Measurements from ENCODE around the gene LCN15.
"Not testable (repeated sequence)": the region's sequence is repeated elsewhere in the genome, so short reads cannot be mapped to it uniquely, and the experiment has no call there.

The LCN15 gene

DNA sequence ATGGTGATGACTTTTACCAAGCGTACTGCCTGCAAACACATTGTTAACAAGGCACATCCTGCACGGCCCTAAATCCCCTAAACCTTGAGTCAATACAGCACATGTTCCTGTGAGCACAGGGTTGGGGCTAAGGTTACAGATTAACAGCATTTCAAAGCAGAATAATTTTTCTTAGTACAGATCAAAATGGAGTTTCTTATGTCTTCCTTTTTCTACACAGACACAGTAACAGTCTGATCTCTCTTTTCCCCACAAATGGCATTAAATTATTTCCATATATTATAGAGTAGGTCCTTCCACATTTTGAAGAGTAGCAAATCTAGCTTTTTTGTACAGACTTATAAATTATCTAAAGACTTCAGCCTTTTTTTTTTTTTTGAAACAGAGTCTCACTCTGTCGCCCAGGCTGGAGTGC is 25.2 kb upstream of the LCN15 start:
- Histone ChIP-seq H3K9ac (ENCODE audit: low read depth, low read length) (no peak overlapping the region), H3K9me3 (ENCODE audit: control insufficient read depth, insufficient read depth, low read length) (no peaks in the 10 kb centered on the region), H3K36me3 (ENCODE audit: insufficient read depth, low read length) (no peaks in the 10 kb centered on the region), H3K4me1 (ENCODE audit: insufficient read depth, low read length) (peaks cover 9% of the 10 kb centered on the region; the same call in 1 of the 2 replicates)

DNA sequence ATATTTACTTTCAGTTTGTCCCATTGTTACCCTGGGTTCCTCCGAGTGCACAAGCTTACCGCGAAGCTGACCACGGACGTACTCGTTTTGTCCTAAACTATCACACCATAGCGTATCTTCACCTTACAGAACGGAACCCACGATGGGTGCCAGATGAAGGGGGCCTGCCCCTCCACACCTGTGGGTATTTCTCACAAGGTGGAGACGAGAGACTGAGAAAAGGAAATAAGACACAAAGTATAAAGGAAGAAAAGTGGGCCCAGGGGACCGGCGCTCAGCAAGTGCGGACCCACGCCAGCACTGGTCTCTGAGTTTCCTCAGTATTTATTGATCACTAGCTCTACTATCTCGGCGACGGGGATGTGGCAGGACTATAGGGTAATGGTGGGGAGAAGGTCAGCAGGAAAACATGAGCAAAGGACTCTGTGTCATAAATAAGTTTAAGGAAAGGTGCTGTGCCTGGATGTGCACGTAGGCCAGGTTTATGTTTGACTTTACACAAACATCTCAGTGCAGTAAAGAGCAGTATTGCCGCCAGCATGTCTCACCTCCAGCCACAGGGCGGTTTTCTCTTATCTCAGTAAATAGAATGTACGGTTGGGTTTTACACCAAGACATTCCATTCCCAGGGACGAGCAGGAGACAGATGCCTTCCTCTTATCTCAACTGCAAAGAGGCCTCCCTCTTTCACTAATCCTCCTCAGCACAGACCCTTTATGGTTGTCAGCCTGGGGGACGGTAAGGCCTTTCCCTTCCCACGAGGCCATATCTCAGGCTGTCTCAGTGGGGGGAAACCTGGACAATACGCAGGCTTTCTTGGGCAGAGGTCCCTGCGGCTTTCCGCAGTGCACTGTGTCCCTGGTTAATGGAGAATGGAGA is 24.6 kb upstream of the LCN15 start:
- H3K4me1 ChIP-seq (ENCODE audit: insufficient read depth, low read length); H3K9ac ChIP-seq (ENCODE audit: low read depth, low read length); H3K36me3 ChIP-seq (ENCODE audit: insufficient read depth, low read length); H3K9me3 ChIP-seq (ENCODE audit: control insufficient read depth, insufficient read depth, low read length): not testable (repeated sequence)

DNA sequence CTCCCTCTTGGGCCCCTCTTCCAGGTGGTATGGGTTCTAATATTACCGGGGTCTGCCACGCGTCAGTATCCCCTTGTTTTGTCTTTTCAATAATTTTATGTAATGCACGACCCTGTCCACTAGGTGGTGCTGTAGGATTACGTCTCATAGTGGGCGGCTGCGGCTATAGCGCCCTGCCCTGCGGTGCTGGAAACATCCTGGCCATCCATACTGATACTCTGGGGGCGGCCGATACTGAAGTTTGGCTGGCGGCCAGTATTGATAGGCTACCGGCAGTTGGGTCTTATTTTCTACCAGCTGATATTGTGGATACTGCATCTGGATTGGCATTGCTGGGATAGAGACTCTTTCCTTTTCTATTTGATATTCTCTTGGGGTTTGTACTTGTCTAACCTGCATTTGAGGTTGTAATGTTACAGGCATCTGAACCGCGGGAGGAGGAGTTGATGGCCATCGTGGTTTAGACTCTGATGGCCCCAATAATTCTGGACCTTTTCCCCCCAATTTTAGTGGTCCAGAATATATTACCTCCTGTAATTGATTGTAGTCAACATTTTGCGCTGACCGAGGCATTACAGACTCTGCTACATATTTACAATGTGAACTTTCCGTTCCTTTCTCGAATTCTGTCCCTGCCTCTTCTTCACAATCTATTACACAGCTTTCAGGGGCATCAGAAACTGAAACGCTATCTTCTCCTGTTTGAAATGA is 23.5 kb upstream of the LCN15 start:
- Histone ChIP-seq H3K36me3 (ENCODE audit: insufficient read depth, low read length) (no peaks in the 10 kb centered on the region), H3K9me3 (ENCODE audit: control insufficient read depth, insufficient read depth, low read length) (no peaks in the 10 kb centered on the region), H3K4me1 (ENCODE audit: insufficient read depth, low read length) (peaks cover 9% of the 10 kb centered on the region; the same call in 1 of the 2 replicates), H3K9ac (ENCODE audit: low read depth, low read length) (no peak overlapping the region)

DNA sequence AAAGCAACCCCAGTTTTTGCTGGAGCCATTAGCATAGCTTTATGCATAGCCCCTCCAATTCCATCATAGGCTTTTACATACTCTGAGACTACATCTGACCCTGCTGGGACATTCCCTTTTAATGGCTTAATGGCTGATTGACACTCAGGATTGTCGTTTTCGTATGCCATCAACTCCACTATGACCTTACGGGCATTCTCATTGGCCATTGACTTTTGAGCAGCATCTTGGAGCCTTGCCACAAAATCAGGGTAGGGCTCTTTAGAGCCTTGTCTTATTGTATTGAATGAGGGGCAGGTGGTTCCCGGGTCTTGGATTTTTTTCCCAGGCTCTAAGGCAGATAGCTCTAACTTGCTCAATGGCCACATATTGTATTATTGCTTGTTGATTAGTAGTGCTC is 22.7 kb upstream of the LCN15 start:
- H3K4me1 ChIP-seq (ENCODE audit: insufficient read depth, low read length); H3K9ac ChIP-seq (ENCODE audit: low read depth, low read length); H3K9me3 ChIP-seq (ENCODE audit: control insufficient read depth, insufficient read depth, low read length); H3K36me3 ChIP-seq (ENCODE audit: insufficient read depth, low read length): not testable (repeated sequence)

DNA sequence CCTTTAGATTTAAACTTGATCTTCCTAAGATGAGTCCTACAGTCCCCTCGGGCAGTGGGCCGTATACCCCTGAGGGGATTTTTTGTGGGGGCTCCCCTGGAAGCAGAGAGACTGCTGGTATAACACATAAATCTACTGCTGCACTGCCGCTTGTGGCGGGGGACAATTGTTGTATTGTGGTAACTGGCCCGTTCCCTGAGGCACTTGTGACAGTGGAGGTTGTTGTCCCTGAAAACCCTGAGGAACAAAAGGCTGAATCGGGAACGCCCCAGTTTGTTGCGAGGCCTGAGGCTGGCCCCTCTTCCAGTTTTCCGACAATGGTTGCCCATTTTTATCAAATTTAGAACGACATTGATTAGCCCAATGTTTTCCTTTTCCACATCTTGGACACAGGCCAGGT is 22.1 kb upstream of the LCN15 start:
- Histone ChIP-seq H3K4me1 (ENCODE audit: insufficient read depth, low read length) (peaks cover 9% of the 10 kb centered on the region; the same call in 1 of the 2 replicates), H3K9me3 (ENCODE audit: control insufficient read depth, insufficient read depth, low read length) (no peaks in the 10 kb centered on the region), H3K9ac (ENCODE audit: low read depth, low read length) (no peak overlapping the region), H3K36me3 (ENCODE audit: insufficient read depth, low read length) (no peaks in the 10 kb centered on the region)

DNA sequence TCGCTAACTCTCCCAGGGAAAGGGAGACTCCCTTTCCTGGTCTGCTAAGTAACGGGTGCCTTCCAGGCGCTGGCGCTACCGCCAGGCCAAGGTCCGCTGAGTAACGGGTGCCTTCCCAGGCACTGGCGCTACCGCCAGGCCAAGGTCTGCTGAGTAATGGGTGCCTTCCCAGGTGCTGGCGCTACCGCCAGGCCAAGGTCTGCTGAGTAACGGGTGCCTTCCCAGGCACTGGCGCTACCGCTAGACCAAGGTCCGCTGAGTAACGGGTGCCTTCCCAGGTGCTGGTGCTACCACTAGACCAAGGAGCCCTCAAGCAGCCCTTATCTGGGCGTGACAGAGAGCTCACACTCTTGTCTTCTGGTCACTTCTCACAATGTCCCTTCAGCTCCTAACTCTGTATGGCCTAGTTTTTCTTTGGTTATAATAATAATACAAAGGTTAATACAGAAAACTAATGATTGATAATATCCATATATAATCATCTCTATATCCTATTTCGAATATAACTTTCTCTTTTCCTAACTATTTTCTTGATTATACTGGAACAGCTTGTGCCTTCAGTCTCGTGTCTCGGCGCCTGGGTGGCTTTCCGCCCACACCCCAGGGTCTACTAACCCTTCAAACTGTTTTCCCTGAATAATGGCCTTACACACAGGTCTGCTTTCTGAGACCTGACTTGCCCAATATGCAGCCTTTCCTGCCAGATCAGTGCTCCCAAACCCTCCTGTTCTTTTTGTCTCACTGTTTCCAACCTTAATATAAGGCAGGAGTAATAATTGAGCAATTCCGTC is 21.4 kb upstream of the LCN15 start:
- not testable (repeated sequence) for H3K9ac ChIP-seq (ENCODE audit: low read depth, low read length); H3K4me1 ChIP-seq (ENCODE audit: insufficient read depth, low read length); H3K9me3 ChIP-seq (ENCODE audit: control insufficient read depth, insufficient read depth, low read length); H3K36me3 ChIP-seq (ENCODE audit: insufficient read depth, low read length)

DNA sequence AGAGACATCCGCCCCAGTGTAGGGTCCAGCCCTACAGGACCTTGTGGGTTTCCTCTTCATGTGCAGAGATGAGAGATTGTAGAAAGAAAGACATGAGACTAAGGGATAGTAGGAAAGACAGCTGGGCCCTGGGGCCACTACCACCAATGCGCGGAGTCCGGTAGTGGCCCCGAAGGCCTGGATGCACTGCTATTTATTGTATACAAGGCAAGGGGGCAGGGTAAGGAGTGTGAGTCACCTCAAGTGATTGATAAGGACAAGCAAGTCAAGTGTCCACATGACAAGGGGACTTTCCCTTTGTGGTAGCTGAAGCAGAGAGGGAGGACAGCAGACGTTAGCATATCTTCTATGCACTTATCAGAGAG is 20.7 kb upstream of the LCN15 start:
- Histone ChIP-seq H3K36me3 (ENCODE audit: insufficient read depth, low read length) (no peaks in the 10 kb centered on the region), H3K9ac (ENCODE audit: low read depth, low read length) (no peak overlapping the region), H3K4me1 (ENCODE audit: insufficient read depth, low read length) (peaks cover 3% of the 10 kb centered on the region; the same call in 1 of the 2 replicates), H3K9me3 (ENCODE audit: control insufficient read depth, insufficient read depth, low read length) (no peaks in the 10 kb centered on the region)

DNA sequence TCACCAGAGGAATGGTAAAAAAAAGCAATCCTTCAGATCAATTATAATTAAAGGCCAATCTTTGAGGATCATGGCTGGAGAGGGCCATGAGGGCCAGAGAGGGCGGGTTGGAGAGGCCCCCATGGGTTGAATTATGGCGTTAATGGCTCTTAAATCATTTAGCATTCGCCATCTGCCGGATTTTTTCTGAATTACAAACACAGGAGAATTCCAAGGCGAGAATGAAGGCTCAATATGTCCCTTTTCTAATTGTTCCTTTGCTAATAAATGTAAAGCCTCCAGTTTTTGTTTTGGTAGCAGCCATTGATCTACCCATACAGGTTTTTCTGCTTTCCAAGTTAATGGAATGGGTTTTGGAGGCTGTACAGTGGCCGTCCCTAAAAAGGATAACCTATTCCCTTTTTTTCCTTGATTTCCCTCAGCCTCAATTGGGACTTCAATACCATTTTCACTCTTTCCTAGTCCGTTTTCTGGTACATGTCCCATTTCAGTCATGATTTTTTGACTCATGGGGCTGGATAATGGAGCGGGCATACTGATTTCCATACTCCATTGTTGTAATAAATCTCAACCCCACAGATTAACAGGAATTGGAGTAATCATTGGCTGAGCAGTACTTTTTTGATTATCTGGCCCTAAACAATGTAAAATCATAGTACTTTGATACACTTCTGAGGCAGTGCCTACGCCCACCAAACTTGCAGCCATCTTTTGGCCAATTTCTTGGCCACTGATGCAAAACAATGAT is 20.1 kb upstream of the LCN15 start:
- Histone ChIP-seq H3K4me1 (ENCODE audit: insufficient read depth, low read length) (peaks cover 3% of the 10 kb centered on the region; the same call in 1 of the 2 replicates), H3K9me3 (ENCODE audit: control insufficient read depth, insufficient read depth, low read length) (no peaks in the 10 kb centered on the region), H3K36me3 (ENCODE audit: insufficient read depth, low read length) (no peaks in the 10 kb centered on the region), H3K9ac (ENCODE audit: low read depth, low read length) (no peak overlapping the region)

DNA sequence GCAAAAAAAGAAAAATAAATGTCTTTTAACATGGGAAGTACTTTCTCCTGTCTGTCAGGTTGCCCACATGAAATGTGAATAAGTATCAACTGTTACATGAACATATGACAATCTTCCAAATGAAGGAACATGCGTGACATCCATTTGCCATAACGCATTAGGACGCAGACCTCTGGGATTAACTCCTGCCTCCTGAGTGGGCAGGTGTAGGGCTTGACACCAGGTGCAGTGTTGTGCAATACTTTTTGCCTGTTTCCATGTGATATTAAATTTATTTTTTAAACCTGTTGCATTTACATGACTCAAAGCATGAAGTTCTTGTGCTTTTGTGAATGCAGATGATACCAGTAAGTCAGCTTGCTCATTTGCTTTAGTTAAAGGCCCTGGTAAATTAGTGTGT is 18.1 kb upstream of the LCN15 start:
- H3K9me3 ChIP-seq (ENCODE audit: control insufficient read depth, insufficient read depth, low read length): no peaks in the 10 kb centered on the region
- H3K36me3 ChIP-seq (ENCODE audit: insufficient read depth, low read length): no peaks in the 10 kb centered on the region
- H3K4me1 ChIP-seq (ENCODE audit: insufficient read depth, low read length): no peaks in the 10 kb centered on the region
- H3K9ac ChIP-seq (ENCODE audit: low read depth, low read length): no peak overlapping the region

DNA sequence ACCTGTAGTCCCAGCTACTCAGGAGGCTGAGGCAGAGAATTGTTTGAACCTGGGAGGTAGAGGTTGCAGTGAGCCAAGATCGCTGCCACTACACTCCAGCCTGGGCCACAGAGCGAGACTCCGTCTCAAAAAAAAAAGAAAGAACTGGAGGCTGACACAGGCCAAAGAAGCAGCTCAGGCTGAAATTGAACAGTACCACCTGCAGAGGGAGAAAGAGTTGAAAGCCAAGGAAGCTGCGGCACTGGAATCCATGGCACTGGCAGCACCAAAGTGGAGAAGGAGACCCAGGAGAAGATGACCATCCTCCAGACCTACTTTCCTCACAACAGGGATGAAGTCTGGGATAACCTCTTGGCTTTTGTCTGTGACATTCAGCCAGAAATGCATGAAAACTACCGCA is 15.5 kb upstream of the LCN15 start:
- Histone ChIP-seq H3K9me3 (ENCODE audit: control insufficient read depth, insufficient read depth, low read length) (no peaks in the 10 kb centered on the region), H3K4me1 (ENCODE audit: insufficient read depth, low read length) (no peaks in the 10 kb centered on the region), H3K36me3 (ENCODE audit: insufficient read depth, low read length) (no peaks in the 10 kb centered on the region), H3K9ac (ENCODE audit: low read depth, low read length) (no peak overlapping the region)

DNA sequence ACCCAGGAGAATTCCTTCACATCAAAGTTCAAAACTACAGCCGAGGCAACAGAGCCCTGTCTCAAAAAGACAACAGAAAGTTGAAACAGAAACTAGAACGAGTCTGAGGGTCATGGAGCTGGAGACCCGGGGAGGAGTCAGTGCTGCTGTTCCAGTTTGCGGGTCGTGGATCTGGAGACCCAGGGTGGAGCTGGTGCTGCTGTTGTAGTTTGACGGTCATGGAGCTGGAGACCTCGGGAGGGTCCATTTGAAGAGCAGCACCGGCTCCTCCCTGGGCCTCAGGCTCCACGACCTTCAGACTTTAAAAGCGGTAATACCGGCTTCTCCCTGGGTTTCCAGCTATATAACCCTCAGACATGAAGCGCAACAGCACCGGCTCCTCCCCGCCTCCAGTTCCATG is 13.0 kb upstream of the LCN15 start:
- Histone ChIP-seq H3K9me3 (ENCODE audit: control insufficient read depth, insufficient read depth, low read length) (peaks cover 3% of the 10 kb centered on the region; the same call in 1 of the 2 replicates), H3K9ac (ENCODE audit: low read depth, low read length) (no peak overlapping the region)

DNA sequence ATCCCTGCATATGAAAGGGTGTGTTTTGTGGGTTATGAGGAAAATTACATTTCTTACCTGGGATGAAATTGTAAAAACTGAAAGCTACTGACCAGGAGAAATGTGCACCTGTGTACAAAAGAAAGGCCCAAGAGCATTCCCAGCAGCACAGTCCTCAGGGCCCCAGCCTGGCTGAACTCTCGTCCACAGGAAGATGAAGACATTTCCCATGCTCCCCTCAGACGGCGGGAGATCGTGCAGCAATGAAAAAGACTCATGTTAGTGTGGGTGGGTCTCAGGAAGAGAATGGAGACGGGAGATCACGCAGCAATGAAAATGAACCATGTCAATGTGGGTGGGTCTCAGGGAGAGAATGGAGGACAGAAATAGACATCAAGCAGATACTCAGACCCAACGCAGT is 12.6 kb upstream of the LCN15 start:
- H3K36me3 ChIP-seq (ENCODE audit: insufficient read depth, low read length): no peaks in the 10 kb centered on the region
- H3K4me1 ChIP-seq (ENCODE audit: insufficient read depth, low read length): no peaks in the 10 kb centered on the region
- H3K9ac ChIP-seq (ENCODE audit: low read depth, low read length): no peak overlapping the region
- H3K9me3 ChIP-seq (ENCODE audit: control insufficient read depth, insufficient read depth, low read length): peaks cover 3% of the 10 kb centered on the region; the same call in 1 of the 2 replicates

More for the DNA sequence above, 13.0 kb upstream of the LCN15 start:
- H3K36me3 ChIP-seq (ENCODE audit: insufficient read depth, low read length): no peaks in the 10 kb centered on the region
- no peaks in the 10 kb centered on the region for H3K4me1 ChIP-seq (ENCODE audit: insufficient read depth, low read length)

DNA sequence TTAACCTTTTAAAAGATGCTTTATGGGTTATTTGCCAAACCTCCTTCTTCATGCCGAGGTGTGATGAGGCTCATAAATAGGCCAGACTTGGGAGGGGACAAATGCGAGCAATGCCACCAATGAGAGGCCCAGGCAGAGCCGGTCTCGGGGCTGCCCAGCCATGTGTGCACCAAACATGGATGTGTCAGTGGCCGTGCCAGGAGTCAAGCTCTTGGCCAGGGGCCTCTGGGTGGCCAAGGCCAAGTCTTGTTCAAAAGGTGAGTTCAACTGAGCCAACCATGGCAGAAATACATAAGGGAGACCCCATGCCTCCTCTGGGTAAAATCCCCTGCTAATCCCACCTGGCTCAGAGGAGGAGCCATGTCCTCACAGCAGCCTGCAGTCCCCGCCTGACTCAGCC is 10.9 kb upstream of the LCN15 start:
- peaks cover 3% of the 10 kb centered on the region; the same call in 1 of the 2 replicates for H3K9me3 ChIP-seq (ENCODE audit: control insufficient read depth, insufficient read depth, low read length)
- H3K36me3 ChIP-seq (ENCODE audit: insufficient read depth, low read length): no peaks in the 10 kb centered on the region
- no peak overlapping the region for H3K9ac ChIP-seq (ENCODE audit: low read depth, low read length)

More for the DNA sequence above, 10.9 kb upstream of the LCN15 start:
- H3K4me1 ChIP-seq (ENCODE audit: insufficient read depth, low read length): no peaks in the 10 kb centered on the region
